Caco-2 (cell line): ENCODE measurements around the gene TK2. TPM values are rescaled to one million over a fixed set of nuclear protein-coding genes. Genes with fewer than 3 reads are reported as not detected.

Source experiments
- BruUV-seq: library from RNA; stranded (reverse); fragments of 400-500 nt; replicated peaks from 2 replicates; lab custom pipeline; 2021; lab: Mats Ljungman, UMichigan
- CTCF ChIA-PET: fragments of 300-600 bp; sonication (Branson Sonifier 250); formaldehyde crosslinking; loops from one replicate; lab custom pipeline; 2022; ENCODE audit warnings: antibody characterized with exemption; lab: Charles Lee
- POLR2A ChIA-PET: fragments of 300-600 bp; sonication (Branson Sonifier 250); formaldehyde crosslinking; loops from one replicate; lab custom pipeline; 2022; ENCODE audit warnings: antibody characterized with exemption; lab: Charles Lee
- DNase-seq, 2 experiments: peaks; one replicate each; pipeline versions ENCODE4 v3.0.0 to v3.0.0-alpha.2; 2020 to 2022
- H3K27me3 ChIP-seq: replicated peaks from 2 replicates; pipeline ENCODE4 v1.6.0; 2011; ENCODE audit warnings: low read length; ENCODE audit not compliant: control insufficient read depth, insufficient read depth
- H3K36me3 ChIP-seq: 2 replicates; pipeline ENCODE4 v1.5.1; 2011; ENCODE audit warnings: low read length; ENCODE audit not compliant: control insufficient read depth, insufficient read depth
- H3K4me1 ChIP-seq: fragments of 250-450 bp; sonication (Bioruptor Pico); 2 replicates; pipeline ENCODE4 v1.5.1; 2020; ENCODE audit warnings: mild to moderate bottlenecking
- H3K4me3 ChIP-seq: 2 replicates; pipeline ENCODE4 v1.5.1; 2011; ENCODE audit warnings: low read depth, mild to moderate bottlenecking, control low read depth, low read length
- H3K9me3 ChIP-seq: fragments of 250-450 bp; sonication (Bioruptor Pico); 2 replicates; pipeline ENCODE4 v1.5.1; 2020; ENCODE audit warnings: mild to moderate bottlenecking, moderate library complexity
- H3K27ac Mint-ChIP-seq: one replicate; pipeline ENCODE4 v1.8.0; 2022; ENCODE audit warnings: mixed read lengths; ENCODE audit not compliant: unreplicated experiment
- H3K27me3 Mint-ChIP-seq: one replicate; pipeline ENCODE4 v1.8.0; 2022; ENCODE audit warnings: mixed read lengths; ENCODE audit not compliant: insufficient read depth, unreplicated experiment
- H3K36me3 Mint-ChIP-seq: one replicate; pipeline ENCODE4 v1.8.0; 2022; ENCODE audit warnings: mild to moderate bottlenecking, mixed read lengths; ENCODE audit not compliant: insufficient read depth, unreplicated experiment
- H3K4me1 Mint-ChIP-seq: one replicate; pipeline ENCODE4 v1.8.0; 2022; ENCODE audit warnings: low read depth, mixed read lengths; ENCODE audit not compliant: unreplicated experiment
- H3K4me3 Mint-ChIP-seq: one replicate; pipeline ENCODE4 v1.8.0; 2022; ENCODE audit warnings: mild to moderate bottlenecking, moderate library complexity, mixed read lengths; ENCODE audit not compliant: unreplicated experiment
- H3K9me3 Mint-ChIP-seq: one replicate; pipeline ENCODE4 v1.8.0; 2022; ENCODE audit warnings: mixed read lengths; ENCODE audit not compliant: unreplicated experiment
- CTCF ChIP-seq, 2 experiments: fragments of 200-600 bp in 1 of 2; IDR thresholded peaks; 1 replicate in 1 of 2; 2 replicates in 1 of 2; pipeline versions ENCODE4 v1.5.1 to v1.8.0; 2011 to 2022; ENCODE audit warnings: antibody characterized with exemption in 1 of 2, control low read depth in 1 of 2, inconsistent platforms in 1 of 2, low read depth in 1 of 2, low read length in 1 of 2, mild to moderate bottlenecking in 1 of 2, moderate library complexity in 1 of 2; ENCODE audit not compliant: insufficient read depth in 1 of 2, severe bottlenecking in 1 of 2, unreplicated experiment in 1 of 2
- intact Hi-C: fragments of 100-400 bp; cut with micrococcal nuclease; formaldehyde crosslinking; loops from one replicate; pipeline ENCODE4 v1.10.0; 2022; ENCODE audit not compliant: unreplicated experiment
- total RNA-seq: library from RNA; stranded (reverse); gene quantifications from 2 replicates; pipeline ENCODE4 v1.2.3, GENCODE V29; 2022

TK2 gene
- total RNA-seq, 1 experiment from 2014 or later = 18.2 TPM

- no TSS peak for BruUV-seq
- H3K4me3 Mint-ChIP-seq = no peak within 1 kb of the TSS
- TF ChIP-seq CTCF (IDR thresholded peaks at IDR 0.05; ENCODE audit: insufficient read depth in 1 of 2, low read depth in 1 of 2, low read length in 1 of 2, severe bottlenecking in 1 of 2, unreplicated experiment in 1 of 2) = no peak
- peaks cover 3% of the 10 kb centered on the region for H3K27me3 Mint-ChIP-seq
- no peaks in the 10 kb centered on the region for H3K4me1 Mint-ChIP-seq
- Histone ChIP-seq H3K27me3 (no peaks in the 10 kb centered on the region), H3K4me1 (peaks cover 9% of the 10 kb centered on the region; the same call in 1 of the 2 replicates), H3K36me3 (no peaks in the 10 kb centered on the region), H3K9me3 (no peaks in the 10 kb centered on the region), H3K4me3 (no peak within 1 kb of the TSS)
- no peaks in the 10 kb centered on the region for H3K36me3 Mint-ChIP-seq
- H3K9me3 Mint-ChIP-seq = no peaks in the 10 kb centered on the region
- POLR2A ChIA-PET = no interaction called here
- intact Hi-C loops = no loop called here
- DNase-seq = no peak
- CTCF ChIA-PET = interaction anchor here (1.4 kb wide), 1 partner anchor 30 kb away, joined by 3 read pairs; no protein-coding TSS in a partner anchor
- no peak within 1 kb of the TSS for H3K27ac Mint-ChIP-seq
These were observed 29.0 kb upstream of the TK2 start, which contains the start of gene CMTM2 for GRCh38 chr16:66578651-66579531. Gene CMTM2, plus strand, starts transcription at chr16:66579463. Its CDS starts 145 bp downstream, at chr16:66579608.

- Mint-ChIP-seq H3K27ac (no peak overlapping the region), H3K4me1 (no peaks in the 10 kb centered on the region), H3K36me3 (no peaks in the 10 kb centered on the region), H3K9me3 (no peaks in the 10 kb centered on the region), H3K4me3 (no peak overlapping the region), H3K27me3 (no peaks in the 10 kb centered on the region)
- Histone ChIP-seq H3K4me1 (peaks cover 6% of the 10 kb centered on the region; the same call in 1 of the 2 replicates), H3K4me3 (no peak overlapping the region), H3K9me3 (no peaks in the 10 kb centered on the region), H3K27me3 (no peaks in the 10 kb centered on the region), H3K36me3 (no peaks in the 10 kb centered on the region)
- no TSS peak for BruUV-seq
- POLR2A ChIA-PET = interaction anchor here (0.6 kb wide), 1 partner anchor 87 kb away, joined by 3 read pairs; no protein-coding TSS in a partner anchor
- CTCF ChIA-PET = no interaction called here
- intact Hi-C loops = no loop called here
- TF ChIP-seq CTCF (IDR thresholded peaks at IDR 0.05; ENCODE audit: insufficient read depth in 1 of 2, low read depth in 1 of 2, low read length in 1 of 2, severe bottlenecking in 1 of 2, unreplicated experiment in 1 of 2) = no peak
- DNase-seq = no peak
These were observed 26.4 kb upstream of the TK2 start for GRCh38 chr16:66576296-66576695.

GRCh38 chr16:66575060-66575459 lies 25.1 kb upstream of the TK2 start:
- POLR2A ChIA-PET = no interaction called here
- TF ChIP-seq CTCF (IDR thresholded peaks at IDR 0.05; ENCODE audit: insufficient read depth in 1 of 2, low read depth in 1 of 2, low read length in 1 of 2, severe bottlenecking in 1 of 2, unreplicated experiment in 1 of 2) = no peak

More at GRCh38 chr16:66575060-66575459, 25.1 kb upstream of the TK2 start:
- DNase-seq = no peak
- Histone ChIP-seq H3K36me3 (no peaks in the 10 kb centered on the region), H3K27me3 (no peaks in the 10 kb centered on the region), H3K4me3 (no peak overlapping the region), H3K9me3 (no peaks in the 10 kb centered on the region), H3K4me1 (no peaks in the 10 kb centered on the region)
- no peaks in the 10 kb centered on the region for H3K36me3 Mint-ChIP-seq
- no peaks in the 10 kb centered on the region for H3K27me3 Mint-ChIP-seq
- no peak overlapping the region for H3K4me3 Mint-ChIP-seq
- H3K27ac Mint-ChIP-seq = no peak overlapping the region
- H3K9me3 Mint-ChIP-seq = no peaks in the 10 kb centered on the region
- intact Hi-C loops = no loop called here
- CTCF ChIA-PET = interaction anchor here (2.5 kb wide), 1 partner anchor 33 kb away, joined by 7 read pairs; no protein-coding TSS in a partner anchor
- H3K4me1 Mint-ChIP-seq = no peaks in the 10 kb centered on the region
- no TSS peak for BruUV-seq
